Mononuclear cell (primary cell): ENCODE results near the gene PARS2. TPM values are rescaled to one million over a fixed set of nuclear protein-coding genes. Genes with fewer than 3 reads are reported as not detected.
A peak's percentile ranks its signal among the peaks of the same experiment; 100 is the strongest.

Experiments
- H3K27me3 ChIP-seq: 2 replicates; pipeline ENCODE4 v1.6.0; 2011; ENCODE audit warnings: low read length, control low read depth; ENCODE audit not compliant: insufficient read depth
- H3K4me1 ChIP-seq: 2 replicates; pipeline ENCODE4 v1.5.1; 2011; ENCODE audit warnings: mild to moderate bottlenecking, low read length, control low read depth; ENCODE audit not compliant: insufficient read depth
- H3K4me3 ChIP-seq: 2 replicates; pipeline ENCODE4 v1.5.1; 2011; ENCODE audit warnings: mild to moderate bottlenecking, low read length, moderate library complexity
- H3K9me3 ChIP-seq: 2 replicates; pipeline ENCODE4 v1.5.1; 2011; ENCODE audit warnings: low read depth, mild to moderate bottlenecking, control low read depth, low read length
- total RNA-seq: library from RNA; depleted of rRNA; stranded (reverse); fragments of >200 nt; gene quantifications from one replicate; pipeline ENCODE4 v1.2.3, GENCODE V29; 2012

Gene PARS2
- total RNA-seq: 0.10 TPM

DNA sequence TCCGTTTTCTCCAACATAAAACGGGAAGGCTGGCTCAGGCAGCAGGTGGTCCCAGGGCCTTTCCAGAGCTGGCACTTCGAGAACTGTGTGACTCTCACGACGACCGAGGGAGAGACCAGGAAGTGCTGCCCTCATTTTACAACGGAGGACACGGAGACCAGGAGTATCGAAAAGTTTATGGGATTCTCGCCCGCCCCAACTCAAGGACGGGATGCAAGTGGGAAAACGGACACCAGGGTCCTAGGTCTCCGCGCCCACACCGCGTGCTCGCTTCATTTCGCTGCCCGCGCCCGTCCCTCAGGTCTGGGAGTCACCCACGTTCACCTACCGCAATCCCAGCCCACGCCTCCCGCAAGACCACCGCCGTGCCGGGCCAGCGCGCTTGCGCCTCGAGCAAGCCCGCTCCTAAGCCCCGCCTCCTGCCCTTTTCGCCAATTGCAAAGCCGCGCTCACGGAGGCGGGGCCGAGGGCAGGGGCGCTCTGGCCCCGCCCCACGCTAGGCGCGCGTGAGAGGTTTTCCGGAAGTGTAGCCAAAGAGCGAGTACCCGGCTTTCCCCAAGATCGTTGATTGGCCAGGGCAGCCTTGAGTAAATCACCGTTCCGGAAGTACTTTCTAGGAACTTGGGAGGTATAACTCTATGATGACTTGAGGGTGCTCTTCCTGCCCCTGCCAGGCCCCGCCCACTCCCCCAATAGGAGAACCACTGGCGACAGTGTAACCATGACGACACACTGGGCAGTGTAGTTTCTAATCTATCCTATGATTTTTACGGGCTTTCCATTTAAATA, at the start of gene PARS2:
Gene PARS2 (minus strand): TSS at position 391 of the 789 bp plus-strand sequence. CDS start 5,362 bp downstream, outside the sequence.
- peak within 1 kb of the TSS; percentile 88 for H3K4me3 ChIP-seq
- no peaks in the 10 kb centered on the region for H3K27me3 ChIP-seq
- H3K4me1 ChIP-seq: peaks cover 14% of the 10 kb centered on the region
- H3K9me3 ChIP-seq: no peaks in the 10 kb centered on the region

GRCh38 chr1:54814126-54814498, 49.8 kb upstream of the PARS2 start:
- H3K27me3 ChIP-seq: no peaks in the 10 kb centered on the region
- H3K9me3 ChIP-seq: no peaks in the 10 kb centered on the region
- no peak overlapping the region for H3K4me3 ChIP-seq
- no peaks in the 10 kb centered on the region for H3K4me1 ChIP-seq

DNA sequence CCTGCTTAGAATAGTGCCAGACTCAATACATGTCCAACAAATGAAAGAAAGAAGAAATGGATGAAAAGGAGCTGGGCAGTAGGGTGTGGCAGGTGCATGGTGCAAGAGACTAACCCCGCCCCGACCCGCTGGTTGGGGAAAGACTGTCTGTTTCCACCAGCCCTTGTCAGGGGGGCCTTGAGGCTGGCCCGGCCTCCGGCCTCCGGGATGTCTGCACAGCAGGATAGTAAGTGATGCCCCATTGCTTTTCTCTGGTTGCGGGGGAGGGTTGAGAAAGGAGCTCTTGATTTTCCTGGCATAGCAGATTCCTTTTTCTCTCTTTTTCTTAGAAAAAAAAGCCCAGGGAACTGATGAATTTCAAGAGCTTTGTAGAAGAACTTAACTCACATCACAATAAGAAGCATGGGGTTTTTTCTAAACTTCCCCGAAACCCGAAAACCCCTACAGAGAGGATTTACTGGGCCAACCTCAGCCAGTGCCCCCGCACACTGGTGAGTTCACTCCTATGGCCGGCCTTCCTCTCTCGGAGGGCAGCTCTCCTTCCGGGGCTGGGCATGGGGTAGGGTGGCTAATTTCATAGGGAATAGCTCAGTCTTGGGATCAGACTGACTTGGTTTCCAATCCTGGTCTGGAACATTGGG, 49.3 kb upstream of the PARS2 start:
- H3K9me3 ChIP-seq: no peaks in the 10 kb centered on the region
- H3K27me3 ChIP-seq: no peaks in the 10 kb centered on the region
- H3K4me1 ChIP-seq: no peaks in the 10 kb centered on the region
- no peak overlapping the region for H3K4me3 ChIP-seq

GRCh38 chr1:54812801-54813484, 48.6 kb upstream of the PARS2 start:
- H3K27me3 ChIP-seq: no peaks in the 10 kb centered on the region
- H3K9me3 ChIP-seq: no peaks in the 10 kb centered on the region
- H3K4me1 ChIP-seq: no peaks in the 10 kb centered on the region
- no peak overlapping the region for H3K4me3 ChIP-seq

DNA sequence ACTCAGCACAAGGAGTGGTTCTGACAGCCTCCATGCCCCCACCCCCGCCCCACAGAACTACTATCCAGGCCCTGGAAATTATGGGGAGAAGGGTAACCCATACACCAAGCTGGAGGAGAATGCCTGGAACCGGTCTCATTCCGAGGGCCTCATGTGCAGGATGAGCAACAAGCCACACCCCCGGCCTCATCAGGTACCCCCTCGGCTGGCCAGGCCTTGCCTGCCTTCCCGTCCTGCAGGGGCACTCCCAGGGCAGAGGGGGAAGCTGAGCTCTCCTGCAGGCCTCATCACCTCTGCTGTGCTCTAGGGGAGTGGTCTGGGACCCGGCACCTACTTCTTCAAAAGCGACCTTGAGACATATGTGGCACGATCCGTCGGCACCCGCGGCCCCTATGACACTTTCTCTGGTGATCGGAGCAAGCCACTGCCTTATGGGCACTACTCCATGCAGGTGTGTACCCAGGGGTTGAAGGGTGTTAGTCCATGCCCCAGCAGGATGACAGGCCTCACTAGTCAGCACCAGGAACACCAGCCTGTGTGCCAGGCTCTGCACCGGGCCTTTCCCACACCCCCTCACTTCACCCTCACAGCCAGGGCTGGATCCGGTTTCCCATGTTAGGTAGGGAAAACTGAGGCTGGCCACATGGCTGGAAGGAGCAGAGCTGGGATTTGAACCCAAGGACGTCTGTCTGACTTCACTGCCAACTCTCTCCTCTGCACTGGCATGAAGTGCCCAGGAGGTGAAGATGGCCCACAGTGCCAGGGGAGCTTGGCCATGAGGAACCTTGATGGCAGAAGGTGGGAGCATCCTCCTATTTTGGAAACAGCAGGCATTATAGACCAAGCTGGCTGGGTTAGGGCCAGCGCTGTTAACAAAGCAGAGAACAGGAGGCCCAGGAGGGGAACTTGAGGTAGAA, 47.7 kb upstream of the PARS2 start:
- H3K4me1 ChIP-seq: peaks cover 7% of the 10 kb centered on the region
- no peaks in the 10 kb centered on the region for H3K27me3 ChIP-seq
- no peak overlapping the region for H3K4me3 ChIP-seq
- H3K9me3 ChIP-seq: no peaks in the 10 kb centered on the region

DNA sequence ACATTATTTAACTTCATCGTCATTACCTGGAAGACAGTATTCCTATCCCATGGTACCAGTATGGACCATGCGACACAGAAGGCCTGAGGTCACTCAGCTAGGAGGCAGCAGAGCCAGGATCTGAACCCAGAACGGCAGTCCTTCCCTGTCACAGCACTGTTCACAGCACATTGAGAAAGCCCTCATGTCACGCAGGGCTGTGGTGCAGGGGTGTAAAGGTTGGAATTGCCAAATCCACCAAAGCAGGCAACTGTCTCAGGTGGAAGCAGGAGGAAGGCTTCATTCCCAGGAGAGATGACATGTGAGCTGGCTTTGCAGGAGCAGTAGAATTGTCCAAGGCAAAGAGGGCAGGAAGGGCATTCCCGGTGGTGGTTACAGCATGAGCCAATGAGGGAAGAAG, 46.7 kb upstream of the PARS2 start:
- Histone ChIP-seq H3K27me3 (no peaks in the 10 kb centered on the region), H3K4me1 (peaks cover 14% of the 10 kb centered on the region), H3K9me3 (no peaks in the 10 kb centered on the region), H3K4me3 (no peak overlapping the region)

DNA sequence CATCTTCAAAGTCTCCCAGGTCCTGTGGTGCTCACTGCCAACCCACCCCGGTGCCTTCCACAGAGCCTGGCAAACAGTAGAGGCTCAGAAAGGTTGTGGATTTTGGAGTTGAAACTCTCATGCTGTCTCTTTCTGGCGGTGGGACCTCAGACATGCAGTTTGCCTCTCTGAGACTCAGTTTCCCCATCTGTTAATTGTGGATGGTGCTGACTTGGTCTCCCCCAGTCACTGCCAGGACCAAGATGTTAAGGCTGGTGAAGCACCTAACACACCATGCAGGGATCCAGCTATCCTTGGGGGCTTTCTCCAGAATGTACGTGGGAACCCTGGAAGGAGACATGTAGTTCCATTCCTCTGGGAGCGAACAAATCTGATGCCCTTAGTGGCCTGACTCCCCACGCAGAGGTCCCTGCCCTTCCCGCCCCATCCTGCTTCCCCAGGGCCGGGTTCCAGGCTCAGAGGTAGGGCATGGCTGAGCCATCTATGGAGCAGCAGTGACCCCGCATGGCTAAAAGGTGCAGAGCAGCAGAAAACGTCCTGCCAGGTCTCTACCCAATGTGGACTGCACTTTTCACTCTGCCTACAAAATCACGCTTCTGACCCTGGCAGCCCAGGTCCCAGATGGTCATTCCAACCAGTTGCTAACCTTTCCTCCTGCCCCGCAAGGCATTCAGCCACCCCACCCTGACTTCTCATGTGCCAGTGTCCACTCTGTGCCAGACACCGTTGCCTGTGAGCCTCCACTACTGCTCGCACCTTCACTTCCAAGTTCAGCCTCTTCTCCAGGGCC, 46.0 kb upstream of the PARS2 start:
- H3K4me3 ChIP-seq: no peak overlapping the region
- H3K27me3 ChIP-seq: no peaks in the 10 kb centered on the region
- H3K4me1 ChIP-seq: peaks cover 18% of the 10 kb centered on the region
- H3K9me3 ChIP-seq: no peaks in the 10 kb centered on the region

DNA sequence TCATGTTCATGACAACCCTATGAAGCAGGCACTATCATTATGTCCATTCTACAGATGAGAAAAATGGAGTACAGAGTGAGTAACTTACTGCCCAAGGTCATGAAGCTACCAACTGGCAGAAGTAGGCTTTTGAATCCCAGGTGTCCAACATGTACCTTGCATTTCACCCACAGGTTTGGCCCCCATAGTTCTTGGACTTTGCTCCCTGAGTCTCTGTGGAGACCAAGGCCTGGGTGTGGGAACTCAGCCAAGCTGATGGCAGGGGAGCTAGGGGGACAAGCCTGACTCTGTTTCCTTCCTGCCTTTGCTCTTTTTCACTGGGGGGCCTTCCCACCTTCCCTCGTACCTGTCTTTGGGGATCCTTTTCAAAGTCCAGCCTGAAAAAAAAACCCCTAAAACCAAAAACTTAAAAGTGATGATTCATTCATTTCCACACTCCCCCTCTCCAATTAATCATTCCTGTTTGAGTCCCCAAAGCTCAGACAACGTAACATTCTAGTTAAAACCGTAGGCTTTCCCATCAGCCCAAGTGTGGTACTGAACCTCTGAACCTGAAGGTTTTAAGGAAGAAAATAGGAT, 45.3 kb upstream of the PARS2 start:
- Histone ChIP-seq H3K4me1 (peaks cover 26% of the 10 kb centered on the region), H3K27me3 (no peaks in the 10 kb centered on the region), H3K4me3 (no peak overlapping the region), H3K9me3 (no peaks in the 10 kb centered on the region)

GRCh38 chr1:54808443-54809207, 44.3 kb upstream of the PARS2 start:
- peaks cover 33% of the 10 kb centered on the region for H3K4me1 ChIP-seq
- no peak overlapping the region for H3K4me3 ChIP-seq
- no peaks in the 10 kb centered on the region for H3K27me3 ChIP-seq

DNA sequence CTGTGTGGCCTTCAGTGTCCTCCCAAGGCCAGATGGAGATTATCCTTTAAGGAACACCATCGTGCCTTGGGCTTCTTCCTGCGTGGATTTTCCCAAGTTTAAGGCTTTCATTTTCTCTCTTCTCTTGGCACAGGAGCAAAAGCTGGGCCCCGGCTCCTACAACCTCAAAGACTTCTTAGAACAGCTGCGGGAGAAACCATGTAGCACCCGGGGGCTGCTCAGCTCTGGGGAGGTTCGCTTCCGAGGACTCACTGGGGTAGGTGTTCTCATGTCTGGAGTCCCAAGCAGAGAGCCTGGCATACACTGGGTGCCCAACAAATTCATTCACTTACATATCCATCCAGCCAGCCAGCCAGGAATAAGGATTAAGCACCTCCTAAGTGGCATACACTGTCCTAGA, 43.4 kb upstream of the PARS2 start:
- no peaks in the 10 kb centered on the region for H3K27me3 ChIP-seq
- H3K4me3 ChIP-seq: no peak overlapping the region
- H3K4me1 ChIP-seq: peaks cover 33% of the 10 kb centered on the region
- no peaks in the 10 kb centered on the region for H3K9me3 ChIP-seq

More at GRCh38 chr1:54808443-54809207, 44.3 kb upstream of the PARS2 start:
- no peaks in the 10 kb centered on the region for H3K9me3 ChIP-seq

GRCh38 chr1:54806931-54807611, 42.7 kb upstream of the PARS2 start:
- no peaks in the 10 kb centered on the region for H3K27me3 ChIP-seq
- no peak overlapping the region for H3K4me3 ChIP-seq
- H3K4me1 ChIP-seq: peaks cover 33% of the 10 kb centered on the region
- no peaks in the 10 kb centered on the region for H3K9me3 ChIP-seq

- H3K4me1 ChIP-seq: peaks cover 40% of the 10 kb centered on the region
- no peaks in the 10 kb centered on the region for H3K9me3 ChIP-seq
- H3K4me3 ChIP-seq: no peak overlapping the region
- no peaks in the 10 kb centered on the region for H3K27me3 ChIP-seq
These were observed 41.7 kb upstream of the PARS2 start for GRCh38 chr1:54805981-54806381.

GRCh38 chr1:54805466-54805865, 41.1 kb upstream of the PARS2 start:
- H3K4me1 ChIP-seq: peaks cover 44% of the 10 kb centered on the region
- H3K4me3 ChIP-seq: no peak overlapping the region
- no peaks in the 10 kb centered on the region for H3K9me3 ChIP-seq
- H3K27me3 ChIP-seq: no peaks in the 10 kb centered on the region
